CD4-positive, alpha-beta memory T cell (primary cell): Measurements from ENCODE around the gene COL5A1. TPM values are rescaled to one million over a fixed set of nuclear protein-coding genes. Genes with fewer than 3 reads are reported as not detected.
"Not testable (repeated sequence)": the region's sequence is repeated elsewhere in the genome, so short reads cannot be mapped to it uniquely, and the experiment has no call there.

Experiments used
- CTCF ChIA-PET: fragments of 350-600 bp; sonication (Branson Sonifier 250); formaldehyde crosslinking; loops from one replicate; lab custom pipeline; 2021; ENCODE audit warnings: inconsistent platforms; ENCODE audit not compliant: partially characterized antibody; lab: Charles Lee
- POLR2A ChIA-PET: fragments of 350-600 bp; sonication (Branson Sonifier 250); formaldehyde crosslinking; loops from one replicate; lab custom pipeline; 2021; ENCODE audit not compliant: partially characterized antibody; lab: Charles Lee
- DNase-seq, 5 donors: peaks; one replicate each; pipeline versions ENCODE4 v3.0.0 to v3.0.0-alpha.2; 2020 to 2022; ENCODE audit warnings: mixed read lengths in 1 of 5
- H3K27ac ChIP-seq: one replicate; pipeline ENCODE4 v1.7.0; 2013; ENCODE audit warnings: low read depth, low read length
- H3K27me3 ChIP-seq: 2 replicates; pipeline ENCODE4 v1.7.0; 2013; ENCODE audit warnings: mild to moderate bottlenecking, low read length, moderate library complexity; ENCODE audit not compliant: insufficient read depth
- H3K36me3 ChIP-seq: 2 replicates; pipeline ENCODE4 v1.7.0; 2013; ENCODE audit warnings: mild to moderate bottlenecking, low read length, moderate library complexity; ENCODE audit not compliant: insufficient read depth
- H3K4me1 ChIP-seq: 2 replicates; pipeline ENCODE4 v1.7.0; 2013; ENCODE audit warnings: mild to moderate bottlenecking, low read length, moderate library complexity; ENCODE audit not compliant: insufficient read depth
- H3K4me3 ChIP-seq, 2 donors: one replicate each; pipeline ENCODE4 v1.7.0; 2013; ENCODE audit warnings: low read length in 2 of 2, mild to moderate bottlenecking in 1 of 2
- H3K9me3 ChIP-seq, 2 donors: one replicate each; pipeline ENCODE4 v1.7.0; 2013; ENCODE audit warnings: low read length in 2 of 2, control low read depth in 1 of 2; ENCODE audit not compliant: control insufficient read depth in 1 of 2
- H3K27ac Mint-ChIP-seq, 7 donors: one replicate each; pipeline ENCODE4 v1.8.0; 2020 to 2021; ENCODE audit warnings: mixed read lengths in 7 of 7, mild to moderate bottlenecking in 6 of 7, inconsistent platforms in 3 of 7, moderate library complexity in 3 of 7
- H3K27me3 Mint-ChIP-seq, 2 donors: one replicate each; pipeline ENCODE4 v1.8.0; 2020 to 2021; ENCODE audit warnings: mixed read lengths in 2 of 2
- H3K36me3 Mint-ChIP-seq, 2 donors: one replicate each; pipeline ENCODE4 v1.8.0; 2020 to 2021; ENCODE audit warnings: mixed read lengths in 2 of 2, inconsistent platforms in 1 of 2, mild to moderate bottlenecking in 1 of 2
- H3K4me1 Mint-ChIP-seq, 4 donors: one replicate each; pipeline ENCODE4 v1.8.0; 2020 to 2021; ENCODE audit warnings: mixed read lengths in 4 of 4, mild to moderate bottlenecking in 1 of 4
- H3K4me3 Mint-ChIP-seq, 8 donors: one replicate each; pipeline ENCODE4 v1.8.0; 2020 to 2021; ENCODE audit warnings: mixed read lengths in 8 of 8, mild to moderate bottlenecking in 7 of 8, moderate library complexity in 6 of 8, inconsistent platforms in 3 of 8
- H3K9me3 Mint-ChIP-seq, 8 donors: one replicate each; pipeline ENCODE4 v1.8.0; 2020 to 2021; ENCODE audit warnings: mixed read lengths in 8 of 8, mild to moderate bottlenecking in 5 of 8, inconsistent platforms in 3 of 8, moderate library complexity in 1 of 8
- intact Hi-C: fragments of 100-400 bp; cut with micrococcal nuclease; formaldehyde crosslinking; loops from one replicate; pipeline ENCODE4 v1.15.1; 2023
- polyA plus RNA-seq, 2 donors: library from polyadenylated mRNA; unstranded; fragments of 300-500 nt; fragmentation: Illumina TruSeq; gene quantifications; one replicate each; pipeline ENCODE4 v1.2.3, GENCODE V29; 2021
- total RNA-seq, 2 experiments: library from RNA; stranded (reverse); gene quantifications; one replicate each; pipeline ENCODE4 v1.2.3, GENCODE V29; 2021

COL5A1 gene
- total and polyA plus RNA-seq, 4 experiments from 2014 or later: 0.36 to 1.6 (median 1.5) TPM; not detected in 1

DNA sequence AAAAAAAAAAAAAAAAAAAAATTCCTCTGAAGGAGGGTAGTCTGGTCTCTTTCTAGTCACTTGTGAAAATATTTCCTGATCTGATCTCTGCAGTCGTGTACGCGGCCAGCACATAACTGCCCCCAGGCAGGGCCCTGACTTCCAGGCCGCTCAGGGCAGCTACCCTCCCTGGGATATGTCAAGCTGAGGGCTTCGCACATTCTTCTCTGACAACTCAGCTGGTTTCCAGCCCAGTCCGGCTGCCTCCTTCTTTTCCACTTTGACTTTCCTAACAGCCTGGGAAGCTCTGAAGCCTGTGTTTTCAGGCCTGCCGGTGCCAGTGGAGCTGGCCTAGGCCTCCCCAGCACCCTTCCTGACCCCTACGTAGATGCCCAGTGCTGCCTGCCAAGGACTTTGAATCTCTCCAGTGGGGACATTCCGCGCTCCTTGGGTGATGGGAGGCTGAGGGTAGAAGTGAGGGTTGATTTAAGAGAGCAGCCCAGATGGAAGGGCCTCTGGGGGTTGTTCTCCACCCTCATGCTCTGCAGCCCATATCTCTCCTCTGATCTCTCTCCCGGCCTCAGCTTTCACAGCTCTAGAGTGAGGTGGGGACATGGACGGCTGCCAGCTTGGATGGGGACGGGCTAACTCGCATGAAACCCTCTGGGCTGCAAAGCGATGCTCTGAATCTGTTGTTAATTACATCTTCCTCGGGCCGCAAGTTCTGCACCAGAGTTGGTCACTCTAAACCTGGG is 20.7 kb downstream of the COL5A1 start:
- H3K27ac ChIP-seq: no peak overlapping the region

DNA sequence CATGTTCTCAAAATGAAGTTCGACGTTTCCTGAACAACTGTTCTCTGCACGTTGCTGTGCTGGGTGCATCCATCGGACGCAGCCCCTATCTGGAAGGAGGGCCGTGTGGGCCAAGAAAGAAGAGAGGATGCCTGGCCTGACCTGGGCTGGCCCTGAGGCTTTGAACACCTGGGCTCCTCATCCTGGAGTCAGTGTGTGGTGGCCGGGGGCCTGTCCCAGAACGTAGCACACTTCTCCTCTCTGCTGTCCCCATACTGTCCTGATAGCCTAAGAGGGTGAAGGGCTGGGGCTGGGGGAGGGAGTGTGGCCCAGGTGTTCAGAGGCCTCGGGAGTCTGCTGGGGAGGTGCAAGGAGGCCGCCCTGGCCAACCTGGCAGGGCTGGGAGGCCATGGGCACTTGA is 21.5 kb downstream of the COL5A1 start:
- Histone ChIP-seq H3K27me3 (no peaks in the 10 kb centered on the region), H3K4me3 (no peak overlapping the region), H3K27ac (no peak overlapping the region), H3K9me3 (no peaks in the 10 kb centered on the region), H3K36me3 (no peaks in the 10 kb centered on the region), H3K4me1 (no peaks in the 10 kb centered on the region)
- Mint-ChIP-seq H3K27ac (no peak overlapping the region), H3K36me3 (peaks cover 2 to 3% of the 10 kb centered on the region in 2 donors), H3K4me1 (no peaks in the 10 kb centered on the region), H3K27me3 (peaks cover 0 to 10% of the 10 kb centered on the region in 2 donors), H3K9me3 (peaks cover 3 to 15% (median 10%) of the 10 kb centered on the region in 8 donors), H3K4me3 (no peak overlapping the region)
- no peak for DNase-seq
- intact Hi-C loops: no loop called here
- ChIA-PET CTCF (interaction anchor here (0.6 kb wide), 1 partner anchor 630 kb away, joined by 4 read pairs; no protein-coding TSS in a partner anchor), POLR2A (no interaction called here)

More for the DNA sequence above, 20.7 kb downstream of the COL5A1 start:
- Mint-ChIP-seq H3K36me3 (peaks cover 2 to 3% of the 10 kb centered on the region in 2 donors), H3K9me3 (peaks cover 3 to 15% (median 10%) of the 10 kb centered on the region in 8 donors), H3K27me3 (peaks cover 0 to 10% of the 10 kb centered on the region in 2 donors), H3K4me1 (no peaks in the 10 kb centered on the region), H3K4me3 (no peak overlapping the region), H3K27ac (no peak overlapping the region)
- H3K9me3 ChIP-seq: no peaks in the 10 kb centered on the region
- ChIA-PET POLR2A (no interaction called here), CTCF (interaction anchor here (0.6 kb wide), 1 partner anchor 631 kb away, joined by 4 read pairs; no protein-coding TSS in a partner anchor)
- H3K27me3 ChIP-seq: no peaks in the 10 kb centered on the region
- H3K4me3 ChIP-seq: no peak overlapping the region
- no peaks in the 10 kb centered on the region for H3K4me1 ChIP-seq
- DNase-seq: no peak
- H3K36me3 ChIP-seq: no peaks in the 10 kb centered on the region
- intact Hi-C loops: no loop called here

DNA sequence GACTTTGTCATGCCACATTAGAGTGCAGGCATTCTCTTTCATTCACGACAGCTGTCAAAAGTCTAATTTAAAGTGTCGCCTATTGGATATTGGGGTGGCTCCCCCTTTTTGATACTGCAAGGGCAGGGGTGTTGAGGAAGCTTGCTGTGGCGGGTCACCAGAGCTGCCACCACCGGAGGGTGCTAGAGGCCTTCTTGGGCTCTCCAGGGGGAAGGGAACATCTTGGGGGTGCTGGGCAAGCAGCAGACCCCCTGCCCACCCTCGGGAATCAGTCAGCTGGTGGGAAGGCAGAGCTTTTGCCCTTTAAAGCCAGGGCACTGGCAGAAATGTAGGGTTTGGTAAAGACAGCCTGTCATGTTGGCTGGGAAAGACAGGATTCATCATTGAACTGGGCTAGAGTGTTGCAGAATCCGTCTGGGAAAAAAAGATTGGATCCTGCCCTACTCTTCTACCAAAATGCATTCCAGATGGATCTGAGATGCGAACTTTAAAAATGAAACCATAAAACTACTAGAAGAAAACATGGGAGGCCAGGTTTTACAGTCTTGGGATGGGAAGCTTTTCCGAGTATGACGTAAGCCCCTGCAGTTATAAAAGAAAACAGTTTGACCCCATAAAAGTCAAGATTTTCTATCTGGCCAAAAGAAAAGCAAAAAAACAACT is 22.3 kb downstream of the COL5A1 start:
- Mint-ChIP-seq H3K27me3 (peaks cover 0 to 10% of the 10 kb centered on the region in 2 donors), H3K9me3 (peaks cover 3 to 15% (median 10%) of the 10 kb centered on the region in 8 donors), H3K4me1 (no peaks in the 10 kb centered on the region), H3K4me3 (no peak overlapping the region), H3K36me3 (peaks cover 2 to 3% of the 10 kb centered on the region in 2 donors), H3K27ac (no peak overlapping the region)
- ChIA-PET CTCF (no interaction called here), POLR2A (no interaction called here)
- intact Hi-C loops: no loop called here
- no peak for DNase-seq
- no peaks in the 10 kb centered on the region for H3K27me3 ChIP-seq
- H3K4me3 ChIP-seq: no peak overlapping the region
- H3K36me3 ChIP-seq: no peaks in the 10 kb centered on the region
- no peak overlapping the region for H3K27ac ChIP-seq
- no peaks in the 10 kb centered on the region for H3K4me1 ChIP-seq
- H3K9me3 ChIP-seq: no peaks in the 10 kb centered on the region

DNA sequence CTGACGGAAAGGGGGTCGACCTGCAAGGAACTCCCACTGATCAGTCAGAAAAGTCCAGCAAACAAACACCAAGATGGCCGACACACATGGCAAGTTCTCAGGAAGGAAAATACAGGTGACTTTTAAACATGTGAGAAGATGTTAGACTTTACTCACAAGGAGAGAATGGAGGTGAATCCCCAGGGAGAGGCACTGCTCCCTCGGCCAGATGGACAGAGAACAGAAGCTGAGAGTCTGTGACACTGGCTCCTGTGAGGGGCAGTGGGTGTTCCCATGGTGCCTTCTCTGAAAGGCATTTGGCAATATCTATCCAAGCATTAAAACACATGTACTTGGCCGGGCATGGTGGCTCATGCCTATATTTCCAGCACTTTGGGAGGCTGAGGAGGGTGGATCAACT is 22.8 kb downstream of the COL5A1 start:
- no peak overlapping the region for H3K27ac Mint-ChIP-seq
- intact Hi-C loops: no loop called here
- no peak for DNase-seq

DNA sequence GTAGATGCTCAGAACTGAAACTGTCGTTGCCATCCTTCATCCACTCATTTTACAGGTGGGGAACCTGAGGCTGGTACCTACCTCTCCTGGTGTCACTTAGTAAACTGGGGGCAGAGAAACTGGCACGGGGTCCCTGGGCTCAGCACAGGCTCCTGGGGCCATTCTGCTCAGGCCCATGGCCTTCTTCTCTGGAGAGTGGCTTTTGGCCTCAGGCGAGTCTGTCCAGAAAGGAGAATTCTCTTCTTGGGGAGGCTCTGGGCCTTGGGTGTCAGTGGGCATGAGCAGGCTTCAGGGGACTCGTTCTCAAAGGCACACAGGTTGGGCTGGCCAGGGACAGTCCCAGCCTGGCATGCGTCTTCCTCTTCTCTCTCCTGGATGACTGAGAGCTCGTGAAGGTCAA is 24.6 kb downstream of the COL5A1 start:
- Mint-ChIP-seq H3K4me1 (no peaks in the 10 kb centered on the region), H3K4me3 (no peak overlapping the region), H3K36me3 (no peaks in the 10 kb centered on the region), H3K27ac (no peak overlapping the region), H3K9me3 (peaks cover 0 to 7% (median 2%) of the 10 kb centered on the region in 8 donors), H3K27me3 (peaks cover 5 to 10% of the 10 kb centered on the region in 2 donors)
- POLR2A ChIA-PET: no interaction called here
- DNase-seq: no peak
- Histone ChIP-seq H3K4me1 (no peaks in the 10 kb centered on the region), H3K27ac (no peak overlapping the region), H3K36me3 (no peaks in the 10 kb centered on the region), H3K4me3 (no peak overlapping the region), H3K9me3 (no peaks in the 10 kb centered on the region), H3K27me3 (no peaks in the 10 kb centered on the region)
- CTCF ChIA-PET: no interaction called here
- intact Hi-C loops: no loop called here

More for the DNA sequence above, 22.8 kb downstream of the COL5A1 start:
- ChIA-PET CTCF (no interaction called here), POLR2A (no interaction called here)
- H3K9me3 Mint-ChIP-seq: peaks cover 3 to 14% (median 10%) of the 10 kb centered on the region in 8 donors
- H3K4me1 Mint-ChIP-seq: no peaks in the 10 kb centered on the region
- peaks cover under 1 to 12% of the 10 kb centered on the region in 2 donors for H3K27me3 Mint-ChIP-seq
- H3K36me3 ChIP-seq: no peaks in the 10 kb centered on the region
- no peak overlapping the region for H3K4me3 Mint-ChIP-seq
- H3K27ac ChIP-seq: no peak overlapping the region
- no peaks in the 10 kb centered on the region for H3K27me3 ChIP-seq
- no peaks in the 10 kb centered on the region for H3K9me3 ChIP-seq
- peaks cover 2 to 3% of the 10 kb centered on the region in 2 donors for H3K36me3 Mint-ChIP-seq
- no peaks in the 10 kb centered on the region for H3K4me1 ChIP-seq
- no peak overlapping the region for H3K4me3 ChIP-seq

DNA sequence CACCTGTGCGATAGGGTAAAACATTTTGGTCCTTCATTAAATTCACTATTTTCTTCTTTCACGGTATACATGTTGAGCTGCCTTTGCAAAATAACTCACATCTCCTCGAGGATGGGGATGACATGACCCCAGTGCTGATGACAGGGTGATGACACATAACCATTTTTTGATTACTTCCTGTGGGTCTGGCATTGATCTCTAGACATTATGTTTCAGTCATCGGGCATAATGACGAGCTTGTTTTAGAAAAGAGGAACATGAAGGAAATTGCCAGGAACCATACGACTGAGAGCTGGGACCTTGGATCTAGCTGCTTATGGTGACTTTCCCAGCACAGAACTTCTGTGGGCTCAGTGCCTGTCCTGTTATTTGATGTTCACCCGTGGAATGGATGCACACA is 25.2 kb downstream of the COL5A1 start:
- Histone ChIP-seq H3K9me3 (no peaks in the 10 kb centered on the region), H3K36me3 (no peaks in the 10 kb centered on the region), H3K27me3 (no peaks in the 10 kb centered on the region), H3K4me1 (no peaks in the 10 kb centered on the region), H3K4me3 (no peak overlapping the region), H3K27ac (no peak overlapping the region)
- Mint-ChIP-seq H3K4me1 (no peaks in the 10 kb centered on the region), H3K36me3 (no peaks in the 10 kb centered on the region), H3K4me3 (no peak overlapping the region), H3K27me3 (peaks cover 5 to 10% of the 10 kb centered on the region in 2 donors), H3K9me3 (peaks cover 0 to 3% (median under 1%) of the 10 kb centered on the region in 8 donors), H3K27ac (no peak overlapping the region)
- DNase-seq: no peak
- ChIA-PET CTCF (no interaction called here), POLR2A (no interaction called here)
- intact Hi-C loops: no loop called here

DNA sequence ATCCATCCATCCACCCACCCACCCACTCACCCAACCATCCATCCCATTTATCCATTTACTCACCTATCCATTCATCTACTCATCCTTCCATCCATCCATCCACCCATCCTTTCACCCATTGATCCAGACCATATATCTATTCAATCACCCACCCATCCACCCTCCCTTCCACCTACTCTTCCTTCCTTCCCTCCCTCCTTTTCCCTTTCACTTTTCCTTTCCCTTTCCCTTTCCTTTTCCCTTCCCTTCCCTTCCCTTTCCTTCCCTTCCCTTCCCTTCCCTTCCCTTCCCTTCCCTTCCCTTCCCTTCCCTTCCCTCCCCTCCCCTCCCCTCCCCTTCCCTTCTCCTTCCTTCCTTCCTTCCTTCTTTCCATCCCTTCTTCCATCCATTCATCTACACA is 27.4 kb downstream of the COL5A1 start:
- H3K27ac Mint-ChIP-seq, H3K27me3 ChIP-seq, H3K27ac ChIP-seq, CTCF ChIA-PET, H3K27me3 Mint-ChIP-seq, H3K4me1 Mint-ChIP-seq, intact Hi-C loops, H3K4me3 ChIP-seq, H3K4me3 Mint-ChIP-seq, H3K4me1 ChIP-seq, H3K9me3 ChIP-seq, POLR2A ChIA-PET, H3K9me3 Mint-ChIP-seq, DNase-seq, H3K36me3 ChIP-seq, H3K36me3 Mint-ChIP-seq: not testable (repeated sequence)
